Measurements from ENCODE around the gene CDCA3. TPM values are rescaled to one million over a fixed set of nuclear protein-coding genes. Genes with fewer than 3 reads are reported as not detected.

Gene CDCA3
- total and polyA plus RNA-seq, 8 donors, result 0.08 to 1.2 (median 0.73) TPM

- H3K4me1 ChIP-seq, result peaks cover 0 to 4% (median 0%) of the 10 kb centered on the region in 3 donors
- peak; percentile 26 to 57 (median 50) for ATAC-seq
- H3K4me3 ChIP-seq, result no peak overlapping the region
- H3K36me3 ChIP-seq, result no peaks in the 10 kb centered on the region
- H3K27ac ChIP-seq, result no peak overlapping the region
- H3K27me3 ChIP-seq, result no peaks in the 10 kb centered on the region
- no peak for FAIRE-seq
- DNase-seq, result peak; percentile 63 to 83 (median 78)
- H3K9me3 ChIP-seq, result no peaks in the 10 kb centered on the region
- 13 to 19% methylated on average over 8 of the region's 8 CpGs for WGBS, 2 donors
- TF ChIP-seq CTCF (IDR thresholded peaks at IDR 0.05), result no peak
- intact Hi-C loops (cut with DNase I), result loop anchor here in 1 of 3 donors (10.0 kb wide), 1 partner anchor 93 kb away; no protein-coding TSS in a partner anchor
These were observed 23.6 kb downstream of the CDCA3 start for GRCh38 chr12:6827437-6827911.

GRCh38 chr12:6826734-6827436 is 24.2 kb downstream of the CDCA3 start:
- 65 to 77% methylated on average over 17 to 22 of the region's 22 CpGs for WGBS, 2 donors
- peaks cover 0 to 4% (median 0%) of the 10 kb centered on the region in 3 donors for H3K4me1 ChIP-seq
- H3K9me3 ChIP-seq, result no peaks in the 10 kb centered on the region
- DNase-seq, result peak in 1 of 6 donors; percentile 60
- no peak for TF ChIP-seq CTCF (IDR thresholded peaks at IDR 0.05)
- H3K4me3 ChIP-seq, result no peak overlapping the region
- H3K27ac ChIP-seq, result no peak overlapping the region
- peaks cover 0 to 3% (median 0%) of the 10 kb centered on the region in 4 donors for H3K27me3 ChIP-seq
- ATAC-seq, result no peak
- no peak for FAIRE-seq
- no peaks in the 10 kb centered on the region for H3K36me3 ChIP-seq
- intact Hi-C loops (cut with DNase I), result loop anchor here in 1 of 3 donors (10.0 kb wide), 1 partner anchor 92 kb away; no protein-coding TSS in a partner anchor

- no peaks in the 10 kb centered on the region for H3K9me3 ChIP-seq
- H3K4me3 ChIP-seq, result no peak overlapping the region
- peak in 1 of 6 donors; percentile 39 for DNase-seq
- WGBS, 2 donors, result 55 to 65% methylated on average over 17 of the region's 17 CpGs
- H3K27me3 ChIP-seq, result peaks cover 0 to 3% (median 0%) of the 10 kb centered on the region in 4 donors
- intact Hi-C loops (cut with DNase I), result loop anchor here in 1 of 3 donors (10.0 kb wide), 1 partner anchor 91 kb away; no protein-coding TSS in a partner anchor
- H3K27ac ChIP-seq, result no peak overlapping the region
- FAIRE-seq, result no peak
- ATAC-seq, result no peak
- TF ChIP-seq CTCF (IDR thresholded peaks at IDR 0.05), result no peak
- H3K36me3 ChIP-seq, result no peaks in the 10 kb centered on the region
- H3K4me1 ChIP-seq, result peaks cover 0 to 4% (median 0%) of the 10 kb centered on the region in 3 donors
These were observed 24.9 kb downstream of the CDCA3 start for GRCh38 chr12:6826125-6826733.

- DNase-seq (peak; percentile 68 to 92 (median 84)), ATAC-seq (peak; percentile 39 to 72 (median 66)), FAIRE-seq (no peak)
- no peaks in the 10 kb centered on the region for H3K36me3 ChIP-seq
- peak; percentile 84 to 94 (median 92) for TF ChIP-seq CTCF (IDR thresholded peaks at IDR 0.05)
- H3K4me1 ChIP-seq, result peaks cover 0 to 4% (median 0%) of the 10 kb centered on the region in 3 donors
- H3K4me3 ChIP-seq, result no peak overlapping the region
- intact Hi-C loops (cut with DNase I), result loop anchor here in 1 of 3 donors (10.0 kb wide), 1 partner anchor 91 kb away; no protein-coding TSS in a partner anchor
- 6 to 8% methylated on average over 15 to 19 of the region's 19 CpGs for WGBS, 2 donors
- H3K27ac ChIP-seq, result no peak overlapping the region
- H3K9me3 ChIP-seq, result no peaks in the 10 kb centered on the region
- peaks cover 0 to 3% (median 0%) of the 10 kb centered on the region in 4 donors for H3K27me3 ChIP-seq
These were observed 25.5 kb downstream of the CDCA3 start for GRCh38 chr12:6825398-6826124.
